ENCODE measurements around the gene ZYG11A.
A peak's percentile ranks its signal among the peaks of the same experiment; 100 is the strongest.

Gene ZYG11A

DNA sequence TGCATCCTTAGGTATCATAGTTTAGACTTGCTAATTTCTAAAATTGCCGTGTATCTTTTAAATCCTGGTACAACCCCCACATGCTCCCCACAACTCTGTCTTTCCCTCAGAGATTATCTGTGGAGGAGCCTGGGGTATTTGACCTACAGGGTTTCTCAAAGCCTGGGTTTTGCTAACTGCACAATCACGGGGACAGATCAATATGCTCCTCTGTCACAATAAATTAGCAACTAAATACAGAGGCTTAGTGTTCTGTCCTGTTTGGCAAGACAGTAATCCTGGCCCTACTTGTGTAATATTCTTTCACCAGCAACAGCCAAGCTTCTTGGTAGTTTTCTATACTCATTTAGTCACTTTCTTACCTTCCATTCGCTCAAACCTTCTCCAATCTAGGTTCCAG is 70.5 kb downstream of the ZYG11A start:
- DNase-seq (ENCODE audit: low spot score) = no peak
- TF ChIP-seq, protein P1, sequence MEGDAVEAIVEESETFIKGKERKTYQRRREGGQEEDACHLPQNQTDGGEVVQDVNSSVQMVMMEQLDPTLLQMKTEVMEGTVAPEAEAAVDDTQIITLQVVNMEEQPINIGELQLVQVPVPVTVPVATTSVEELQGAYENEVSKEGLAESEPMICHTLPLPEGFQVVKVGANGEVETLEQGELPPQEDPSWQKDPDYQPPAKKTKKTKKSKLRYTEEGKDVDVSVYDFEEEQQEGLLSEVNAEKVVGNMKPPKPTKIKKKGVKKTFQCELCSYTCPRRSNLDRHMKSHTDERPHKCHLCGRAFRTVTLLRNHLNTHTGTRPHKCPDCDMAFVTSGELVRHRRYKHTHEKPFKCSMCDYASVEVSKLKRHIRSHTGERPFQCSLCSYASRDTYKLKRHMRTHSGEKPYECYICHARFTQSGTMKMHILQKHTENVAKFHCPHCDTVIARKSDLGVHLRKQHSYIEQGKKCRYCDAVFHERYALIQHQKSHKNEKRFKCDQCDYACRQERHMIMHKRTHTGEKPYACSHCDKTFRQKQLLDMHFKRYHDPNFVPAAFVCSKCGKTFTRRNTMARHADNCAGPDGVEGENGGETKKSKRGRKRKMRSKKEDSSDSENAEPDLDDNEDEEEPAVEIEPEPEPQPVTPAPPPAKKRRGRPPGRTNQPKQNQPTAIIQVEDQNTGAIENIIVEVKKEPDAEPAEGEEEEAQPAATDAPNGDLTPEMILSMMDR (IDR thresholded peaks at IDR 0.05) = no peak
- Histone ChIP-seq H3K4me3 (no peak overlapping the region), H3K27ac (no peak overlapping the region)

DNA sequence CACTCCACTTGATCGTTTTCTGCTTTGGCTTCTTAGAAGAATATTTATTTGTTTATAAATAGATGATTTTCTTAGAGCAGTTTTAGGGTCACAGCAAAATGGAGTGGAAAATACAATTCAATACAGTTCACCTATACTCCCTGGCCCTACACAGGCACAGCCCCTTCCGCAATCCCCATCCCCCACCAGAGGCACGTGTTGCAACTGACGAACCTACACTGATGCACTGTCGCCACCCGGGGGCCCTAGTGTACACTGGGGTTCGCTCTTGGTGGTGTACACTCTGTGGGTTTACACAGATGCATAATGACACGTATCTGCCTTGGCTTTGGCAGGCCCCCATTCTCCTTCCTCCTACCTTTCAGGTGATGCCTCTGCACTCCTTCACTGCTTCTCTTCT is 71.0 kb downstream of the ZYG11A start:
- Histone ChIP-seq H3K4me3 (no peak overlapping the region), H3K27ac (no peak overlapping the region)
- DNase-seq (ENCODE audit: low spot score) = no peak
- TF ChIP-seq, protein P1 (IDR thresholded peaks at IDR 0.05) = no peak

DNA sequence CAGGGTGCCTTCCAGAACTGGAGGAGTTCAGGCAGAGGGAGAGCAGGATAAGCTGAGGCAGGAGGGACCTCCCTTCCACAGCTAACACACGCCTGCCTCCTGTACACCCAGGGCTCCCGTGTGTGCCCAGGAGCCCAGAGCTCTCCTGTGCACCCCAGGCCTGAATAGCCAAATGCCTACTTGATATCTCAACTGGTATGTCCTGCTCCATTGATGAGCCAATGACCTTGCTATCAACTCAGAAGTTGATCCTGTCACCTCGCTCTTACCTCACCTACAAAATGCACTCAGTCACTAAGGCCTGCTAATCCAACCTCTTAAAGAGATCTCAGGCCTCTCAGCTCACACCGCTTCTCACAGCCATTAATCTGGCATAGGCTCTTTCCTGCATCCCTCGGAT is 71.9 kb downstream of the ZYG11A start:
- TF ChIP-seq, protein P1 (IDR thresholded peaks at IDR 0.05) = no peak
- Histone ChIP-seq H3K27ac (no peak overlapping the region), H3K4me3 (no peak overlapping the region)
- DNase-seq (ENCODE audit: low spot score) = no peak

DNA sequence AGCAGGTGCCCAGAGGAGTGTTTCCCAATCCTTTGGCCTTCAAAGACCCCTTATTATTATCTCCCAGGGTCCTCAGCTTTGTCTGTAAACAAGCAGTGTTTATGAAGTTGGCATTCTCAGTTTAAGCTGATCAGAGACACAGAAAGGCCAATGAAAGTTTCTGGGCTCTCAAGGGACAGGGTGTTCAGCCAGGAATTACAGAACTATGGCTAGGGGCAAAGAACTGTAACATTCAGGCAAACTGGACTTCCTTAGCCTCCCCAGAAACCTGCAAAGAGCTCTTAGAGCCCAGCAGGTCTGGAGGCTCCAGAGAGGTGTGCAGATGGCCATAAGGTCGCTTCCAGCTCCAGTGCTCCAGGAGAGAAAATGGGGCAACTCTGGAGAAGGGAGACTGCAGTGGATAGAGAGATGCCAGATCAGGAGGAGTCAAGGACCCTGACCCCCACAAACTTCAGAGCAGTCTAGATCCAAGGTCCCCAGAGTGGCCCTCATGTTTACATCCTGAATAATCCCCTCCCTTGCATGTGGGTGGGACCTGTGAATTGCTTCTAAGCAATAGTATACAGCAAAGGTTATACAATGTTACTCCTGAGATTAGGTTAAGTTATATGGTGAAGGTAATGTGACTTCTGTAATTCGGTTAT is 72.8 kb downstream of the ZYG11A start:
- peak overlapping the region in 1 of 2 donors; percentile 12 for H3K27ac ChIP-seq
- no peak for DNase-seq (ENCODE audit: low spot score)
- no peak overlapping the region for H3K4me3 ChIP-seq
- TF ChIP-seq, protein P1 (IDR thresholded peaks at IDR 0.05) = no peak

DNA sequence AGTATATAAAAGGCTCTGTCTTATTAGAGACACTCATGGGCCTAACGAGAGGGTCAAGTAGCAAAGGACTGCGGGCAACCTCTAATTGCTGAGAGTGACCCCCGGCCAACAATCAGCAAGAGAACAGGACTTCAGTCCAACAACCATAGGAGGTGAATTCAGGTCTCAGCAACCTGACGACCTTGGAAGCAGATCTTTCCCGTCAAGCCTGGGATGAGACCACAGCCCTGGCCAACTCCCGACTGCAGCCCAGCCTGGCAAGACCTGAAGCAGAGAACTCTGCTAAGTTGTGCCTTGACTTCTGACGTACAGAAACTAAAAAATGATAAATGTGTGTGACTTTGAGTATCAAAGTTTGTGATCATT is 73.3 kb downstream of the ZYG11A start:
- no peak overlapping the region for H3K27ac ChIP-seq
- TF ChIP-seq, protein P1 (IDR thresholded peaks at IDR 0.05) = no peak
- H3K4me3 ChIP-seq = no peak overlapping the region
- no peak for DNase-seq (ENCODE audit: low spot score)

DNA sequence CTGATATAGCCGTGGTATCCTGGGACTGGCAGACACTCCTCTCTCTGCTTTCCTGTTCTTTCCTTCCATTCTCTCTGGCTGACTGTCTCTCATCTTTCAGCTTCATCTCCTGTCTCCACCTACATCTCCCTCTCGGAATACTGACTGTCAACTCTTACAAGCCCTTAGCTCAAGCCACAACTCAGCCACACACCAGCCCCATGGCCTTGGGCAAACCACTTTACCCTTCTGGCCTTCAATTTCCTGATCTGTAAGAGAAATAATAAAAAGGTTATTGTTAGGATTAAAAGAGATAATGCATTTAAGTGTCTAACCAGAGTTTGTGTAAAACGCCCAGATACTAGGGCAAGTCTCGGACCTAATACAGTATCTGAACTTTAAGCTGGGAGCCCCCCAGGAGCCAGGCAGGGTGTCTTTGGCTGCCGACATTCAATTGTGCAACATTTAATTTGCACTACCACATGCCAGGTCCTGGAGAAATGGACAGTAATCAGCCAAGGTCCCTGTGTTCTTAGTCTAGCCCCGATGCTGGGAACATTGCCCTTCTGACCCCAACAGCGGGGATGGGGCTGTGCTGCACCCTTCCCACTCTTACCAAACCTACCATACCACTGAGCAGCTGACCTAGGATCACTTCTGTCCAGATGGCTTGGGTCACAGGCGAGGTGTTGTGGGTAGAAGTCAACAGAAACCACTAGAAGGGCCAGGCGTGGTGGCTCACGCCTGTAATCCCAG is 73.8 kb downstream of the ZYG11A start:
- TF ChIP-seq, protein P1 (IDR thresholded peaks at IDR 0.05) = no peak
- H3K4me3 ChIP-seq = no peak overlapping the region
- H3K27ac ChIP-seq = no peak overlapping the region
- DNase-seq (ENCODE audit: low spot score) = no peak

DNA sequence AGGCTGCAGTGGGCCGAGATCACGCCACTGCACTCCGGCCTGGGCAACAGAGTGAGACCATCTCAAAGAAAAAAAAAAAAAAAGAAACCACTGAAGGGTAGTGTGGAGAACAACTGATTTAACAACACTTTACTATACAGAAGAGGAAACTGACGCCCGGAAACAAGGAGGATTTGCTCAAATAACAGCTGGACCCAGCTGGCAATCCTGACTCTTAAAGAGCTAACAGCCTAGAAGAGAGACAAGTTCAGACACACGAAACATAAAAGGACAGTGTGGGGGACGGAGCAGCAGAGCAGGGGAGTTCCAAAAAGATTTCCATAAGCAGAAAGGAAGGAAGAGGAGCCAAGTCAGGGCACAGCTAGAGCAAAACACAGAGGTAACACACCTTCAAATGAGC is 74.6 kb downstream of the ZYG11A start:
- Histone ChIP-seq H3K27ac (no peak overlapping the region), H3K4me3 (no peak overlapping the region)
- DNase-seq (ENCODE audit: low spot score) = no peak
- TF ChIP-seq, protein P1 (IDR thresholded peaks at IDR 0.05) = no peak

Data from coronary artery (tissue), 2 donors.